H1 (cell line): ENCODE measurements around the gene NLRC3. TPM values are rescaled to one million over a fixed set of nuclear protein-coding genes. Genes with fewer than 3 reads are reported as not detected.

Source experiments
- SRF ChIP-seq: IDR thresholded peaks from 2 replicates; pipeline ENCODE4 v1.6.1; 2011; ENCODE audit warnings: mild to moderate bottlenecking, low read depth, low read length, moderate library complexity
- polyA plus RNA-seq, 7 experiments: library from polyadenylated mRNA; depleted of rRNA in 3 of 7; stranded (reverse) in 5 of 7; unstranded in 2 of 7; fragments of >200 nt in 5 of 7; fragments of 200-250 nt in 2 of 7; gene quantifications; 1 replicate in 5 of 7; 2 replicates in 1 of 7; 4 replicates in 1 of 7; pipeline versions ENCODE4 v1.2.1 to v1.2.3, GENCODE V29; 2011 to 2013; ENCODE audit warnings: missing spikeins in 2 of 7, mixed read lengths in 2 of 7
- total RNA-seq: library from RNA; stranded (reverse); fragmentation: NEBNext Ultra II Directional; extraction: Animal tissue kit (Norgen Biotek cat#: 25700); gene quantifications from 2 replicates; pipeline ENCODE4 v1.2.1, GENCODE V29; 2021
- TF ChIP-seq, protein P1 (sequence below): IDR thresholded peaks from 2 replicates; pipeline ENCODE4 v1.6.1; 2011; ENCODE audit warnings: low read length, improper control_type of control experiment

The NLRC3 gene
- total and polyA plus RNA-seq, 2 of the 8 experiments (the other 6 are each of a cell fraction or from before 2014, with no cell fraction given), result 0.18 to 0.20 TPM

DNA sequence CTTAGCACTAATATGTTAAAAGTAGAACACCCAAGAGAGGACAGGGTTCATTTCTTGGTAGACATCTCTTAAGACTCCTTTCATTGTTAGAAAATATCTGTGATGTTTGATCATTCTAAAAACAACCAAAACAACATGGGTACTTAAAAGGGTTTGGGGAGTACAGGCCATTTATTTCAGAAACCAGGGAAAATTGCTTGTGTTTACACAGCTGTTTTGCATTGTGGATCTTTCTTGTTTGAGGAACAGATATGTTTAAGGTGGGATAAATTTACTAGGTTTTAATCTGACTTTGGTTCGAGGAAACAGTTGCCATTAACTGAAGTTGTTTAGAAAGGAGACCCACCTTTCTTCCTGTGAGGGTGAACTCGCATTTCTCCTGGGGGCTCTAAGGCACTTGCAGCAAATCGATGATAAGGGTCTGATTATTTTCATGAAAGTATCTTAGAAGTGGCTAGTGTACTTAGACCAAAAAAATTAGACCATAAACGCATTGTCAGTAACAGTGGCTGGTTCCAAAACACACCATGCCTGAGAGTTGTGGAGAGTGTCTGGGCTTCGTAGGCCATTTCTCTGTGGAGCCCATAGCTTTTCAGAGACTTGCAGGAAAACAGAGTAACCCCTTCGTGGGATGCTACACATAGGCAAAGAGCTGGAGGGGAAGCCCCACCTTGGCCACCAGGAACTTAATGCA is 58.8 kb downstream of the NLRC3 start (continued):
- TF ChIP-seq, protein P1, sequence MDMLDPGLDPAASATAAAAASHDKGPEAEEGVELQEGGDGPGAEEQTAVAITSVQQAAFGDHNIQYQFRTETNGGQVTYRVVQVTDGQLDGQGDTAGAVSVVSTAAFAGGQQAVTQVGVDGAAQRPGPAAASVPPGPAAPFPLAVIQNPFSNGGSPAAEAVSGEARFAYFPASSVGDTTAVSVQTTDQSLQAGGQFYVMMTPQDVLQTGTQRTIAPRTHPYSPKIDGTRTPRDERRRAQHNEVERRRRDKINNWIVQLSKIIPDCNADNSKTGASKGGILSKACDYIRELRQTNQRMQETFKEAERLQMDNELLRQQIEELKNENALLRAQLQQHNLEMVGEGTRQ, result no peak
- TF ChIP-seq SRF, result no peak
